ENCODE results near the gene SLC45A3.

DNA sequence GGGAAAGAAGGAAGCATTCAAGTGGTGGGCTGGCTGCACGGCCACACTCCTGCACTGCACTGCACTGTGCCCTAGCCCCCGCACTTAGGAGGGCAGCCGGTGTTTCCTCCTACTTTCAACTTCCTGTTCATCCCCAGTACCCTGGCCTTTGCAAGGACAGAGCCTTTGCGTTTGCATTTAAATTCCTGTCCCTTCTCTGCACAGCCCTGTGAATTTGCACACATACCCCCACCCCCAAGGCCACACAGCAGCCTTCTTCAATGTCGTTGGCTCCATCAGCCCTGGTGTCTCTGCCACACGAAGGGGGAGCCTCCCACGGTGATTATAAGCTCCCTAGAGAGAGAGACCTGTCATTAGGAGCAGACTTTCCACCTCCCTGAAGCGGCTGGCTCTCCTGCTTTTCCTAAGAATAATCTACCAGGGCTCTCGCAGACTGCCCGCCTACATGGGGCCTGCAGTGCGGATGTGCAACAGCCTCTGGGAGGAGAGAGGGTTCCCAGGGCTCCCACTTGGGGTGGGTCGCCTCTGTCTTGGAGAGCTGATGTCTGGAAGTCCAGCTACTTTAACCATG lies 13.2 kb upstream of the SLC45A3 start:
- TF ChIP-seq, protein P1, sequence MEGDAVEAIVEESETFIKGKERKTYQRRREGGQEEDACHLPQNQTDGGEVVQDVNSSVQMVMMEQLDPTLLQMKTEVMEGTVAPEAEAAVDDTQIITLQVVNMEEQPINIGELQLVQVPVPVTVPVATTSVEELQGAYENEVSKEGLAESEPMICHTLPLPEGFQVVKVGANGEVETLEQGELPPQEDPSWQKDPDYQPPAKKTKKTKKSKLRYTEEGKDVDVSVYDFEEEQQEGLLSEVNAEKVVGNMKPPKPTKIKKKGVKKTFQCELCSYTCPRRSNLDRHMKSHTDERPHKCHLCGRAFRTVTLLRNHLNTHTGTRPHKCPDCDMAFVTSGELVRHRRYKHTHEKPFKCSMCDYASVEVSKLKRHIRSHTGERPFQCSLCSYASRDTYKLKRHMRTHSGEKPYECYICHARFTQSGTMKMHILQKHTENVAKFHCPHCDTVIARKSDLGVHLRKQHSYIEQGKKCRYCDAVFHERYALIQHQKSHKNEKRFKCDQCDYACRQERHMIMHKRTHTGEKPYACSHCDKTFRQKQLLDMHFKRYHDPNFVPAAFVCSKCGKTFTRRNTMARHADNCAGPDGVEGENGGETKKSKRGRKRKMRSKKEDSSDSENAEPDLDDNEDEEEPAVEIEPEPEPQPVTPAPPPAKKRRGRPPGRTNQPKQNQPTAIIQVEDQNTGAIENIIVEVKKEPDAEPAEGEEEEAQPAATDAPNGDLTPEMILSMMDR (IDR thresholded peaks at IDR 0.05), result no peak
- TF ChIP-seq ZFX (IDR thresholded peaks at IDR 0.05; ENCODE audit: borderline replicate concordance), result no peak
